GM23248 (cell line): ENCODE measurements around the gene ALDOA. TPM values are rescaled to one million over a fixed set of nuclear protein-coding genes. Genes with fewer than 3 reads are reported as not detected.
"Not testable (repeated sequence)": the region's sequence is repeated elsewhere in the genome, so short reads cannot be mapped to it uniquely, and the experiment has no call there.

ENCODE experiments used
- DNase-seq: peaks from one replicate; pipeline ENCODE4 v3.0.0-alpha.2; 2015
- H2AFZ ChIP-seq: fragments of 200-600 bp; sonication (generic); 2 replicates; pipeline ENCODE4 v1.6.1; 2016; ENCODE audit warnings: antibody characterized with exemption
- H3F3A ChIP-seq: fragments of 200-600 bp; sonication (generic); 2 replicates; pipeline ENCODE4 v1.6.1; 2016; ENCODE audit warnings: mild to moderate bottlenecking, antibody characterized with exemption, mixed run types; ENCODE audit not compliant: insufficient read depth
- H3K27ac ChIP-seq: fragments of 200-600 bp; sonication (generic); 2 replicates; pipeline ENCODE4 v1.5.1; 2016; ENCODE audit warnings: mild to moderate bottlenecking
- H3K27me3 ChIP-seq: fragments of 200-600 bp; sonication (generic); replicated peaks from 2 replicates; pipeline ENCODE4 v1.6.1; 2016; ENCODE audit warnings: mild to moderate bottlenecking; ENCODE audit not compliant: insufficient read depth
- H3K36me3 ChIP-seq: fragments of 200-600 bp; sonication (generic); 2 replicates; pipeline ENCODE4 v1.6.1; 2016; ENCODE audit warnings: low read depth, mild to moderate bottlenecking
- H3K4me1 ChIP-seq: fragments of 200-600 bp; sonication (generic); 2 replicates; pipeline ENCODE4 v1.6.1; 2016; ENCODE audit warnings: mild to moderate bottlenecking; ENCODE audit not compliant: insufficient read depth
- H3K4me2 ChIP-seq: fragments of 200-600 bp; sonication (generic); one replicate; pipeline ENCODE4 v1.6.1; 2016; ENCODE audit warnings: mild to moderate bottlenecking; ENCODE audit not compliant: unreplicated experiment
- H3K4me3 ChIP-seq: fragments of 200-600 bp; sonication (generic); 2 replicates; pipeline ENCODE4 v1.5.1; 2016; ENCODE audit warnings: mild to moderate bottlenecking
- H3K79me2 ChIP-seq: fragments of 200-600 bp; sonication (generic); 2 replicates; pipeline ENCODE4 v1.6.1; 2016; ENCODE audit warnings: mild to moderate bottlenecking; ENCODE audit not compliant: insufficient read depth
- H3K9ac ChIP-seq: fragments of 200-600 bp; sonication (generic); 2 replicates; pipeline ENCODE4 v1.6.1; 2016; ENCODE audit warnings: mild to moderate bottlenecking
- H3K9me2 ChIP-seq: fragments of 200-600 bp; sonication (generic); 2 replicates; pipeline ENCODE4 v1.6.1; 2016; ENCODE audit warnings: mixed run types, mild to moderate bottlenecking, moderate library complexity; ENCODE audit not compliant: insufficient read depth
- H3K9me3 ChIP-seq: fragments of 200-600 bp; sonication (generic); one replicate; pipeline ENCODE4 v1.6.1; 2017; ENCODE audit warnings: low read depth
- H4K20me1 ChIP-seq: fragments of 200-600 bp; sonication (generic); 2 replicates; pipeline ENCODE4 v1.6.0; 2016; ENCODE audit not compliant: insufficient read depth
- EZH2 ChIP-seq: fragments of 200-600 bp; sonication (generic); IDR thresholded peaks from 2 replicates; pipeline ENCODE4 v1.6.1; 2018; ENCODE audit warnings: antibody characterized with exemption, mild to moderate bottlenecking; ENCODE audit not compliant: insufficient read depth, poor library complexity, severe bottlenecking
- EZH2phosphoT487 ChIP-seq: fragments of 200-600 bp; sonication (generic); IDR thresholded peaks from 2 replicates; pipeline ENCODE4 v1.6.1; 2018; ENCODE audit warnings: antibody characterized with exemption, moderate library complexity, mild to moderate bottlenecking, low read depth; ENCODE audit not compliant: insufficient read depth
- WGBS, 2 experiments: methylation state at CpG; one replicate each; pipeline ENCODE4 v1.1.6; 2015 to 2017; ENCODE audit warnings: low lambda C conversion rate in 2 of 2, low coverage in 1 of 2; ENCODE audit errors: missing lambda C conversion rate in 2 of 2; 5-methylcytosine and 5-hydroxymethylcytosine counted together
- in situ Hi-C: fragments of 300-500 bp; cut with MboI; formaldehyde crosslinking; loops from 2 replicates; pipeline ENCODE4 v1.15.0; 2020
- polyA plus RNA-seq: library from polyadenylated mRNA; unstranded; fragments of >200 nt; fragmentation: Nextera tagmentation; extraction: Ambion mirVana; gene quantifications from 2 replicates; pipeline ENCODE4 v1.2.1, GENCODE V29; 2016
- total RNA-seq: library from RNA; depleted of rRNA; stranded (reverse); fragments of >200 nt; shearing (Covaris generic); gene quantifications from 2 replicates; pipeline ENCODE4 v1.2.3, GENCODE V29; 2014; rRNA removed

Gene ALDOA
- total RNA-seq (1,441 and 1,602 TPM in 2 replicates), polyA plus RNA-seq (2,742 and 2,900 TPM in 2 replicates)

DNA sequence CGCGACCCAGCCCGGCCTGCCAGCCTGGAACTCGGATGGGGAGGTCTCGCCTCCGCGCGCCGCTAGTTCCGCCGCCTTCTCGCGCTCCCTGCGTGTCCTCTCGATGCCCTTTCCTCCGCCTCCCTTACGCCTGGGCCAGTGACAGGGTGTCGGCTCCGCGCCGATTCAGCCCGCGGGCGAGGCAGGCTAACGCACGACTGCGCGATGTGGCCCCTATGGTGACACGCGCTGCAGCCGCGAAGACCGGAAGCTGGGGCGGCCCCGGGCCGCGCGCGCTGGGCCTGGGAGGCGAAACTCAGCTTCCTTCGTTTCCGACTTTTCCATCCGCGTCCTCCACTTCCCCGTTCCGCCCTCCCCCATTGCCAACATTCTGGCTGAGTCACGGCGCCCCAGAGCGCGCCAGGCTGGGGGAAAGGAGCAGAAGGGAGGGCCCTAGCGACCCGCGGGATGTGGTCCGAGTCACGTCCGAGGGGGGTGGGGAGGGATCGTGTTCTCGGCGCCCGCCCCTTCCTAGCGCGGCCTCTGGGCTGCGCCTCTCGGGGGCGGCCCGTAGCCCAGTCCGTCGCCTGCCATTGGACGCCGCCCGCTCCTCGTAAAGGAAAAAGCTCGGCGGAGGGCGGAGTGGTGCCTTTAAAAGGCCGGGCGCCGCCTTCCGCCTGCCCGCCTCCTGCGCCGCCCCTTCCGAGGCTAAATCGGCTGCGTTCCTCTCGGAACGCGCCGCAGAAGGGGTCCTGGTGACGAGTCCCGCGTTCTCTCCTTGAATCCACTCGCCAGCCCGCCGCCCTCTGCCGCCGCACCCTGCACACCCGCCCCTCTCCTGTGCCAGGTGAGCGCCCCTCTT lies at the start of gene ALDOA:
ALDOA (plus strand) TSS at position 659 of the 841 bp plus-strand sequence. CDS start 1,138 bp downstream, outside the sequence.
- Histone ChIP-seq H3K36me3 (peaks cover 29% of the 10 kb centered on the region), H4K20me1 (peaks cover 26% of the 10 kb centered on the region; the same call in 1 of the 2 replicates), H3K79me2 (peaks cover 69% of the 10 kb centered on the region), H3K4me1 (peaks cover 40% of the 10 kb centered on the region), H3K4me3 (peak within 1 kb of the TSS; percentile 82), H3K9me2 (no peaks in the 10 kb centered on the region), H2AFZ (peak within 1 kb of the TSS; percentile 34; the same call in 1 of the 2 replicates), H3F3A (peaks cover 44% of the 10 kb centered on the region), H3K9me3 (no peaks in the 10 kb centered on the region), H3K9ac (peak within 1 kb of the TSS; percentile 92), H3K4me2 (peak within 1 kb of the TSS; percentile 95), H3K27me3 (no peaks in the 10 kb centered on the region), H3K27ac (peak within 1 kb of the TSS; percentile 87)
- in situ Hi-C loops = no loop called here
- no peak for TF ChIP-seq EZH2
- TF ChIP-seq EZH2phosphoT487 = no peak
- 0 to 1% methylated on average over 50 to 87 of the region's 99 CpGs for WGBS, 2 experiments
- peak; percentile 100 for DNase-seq

DNA sequence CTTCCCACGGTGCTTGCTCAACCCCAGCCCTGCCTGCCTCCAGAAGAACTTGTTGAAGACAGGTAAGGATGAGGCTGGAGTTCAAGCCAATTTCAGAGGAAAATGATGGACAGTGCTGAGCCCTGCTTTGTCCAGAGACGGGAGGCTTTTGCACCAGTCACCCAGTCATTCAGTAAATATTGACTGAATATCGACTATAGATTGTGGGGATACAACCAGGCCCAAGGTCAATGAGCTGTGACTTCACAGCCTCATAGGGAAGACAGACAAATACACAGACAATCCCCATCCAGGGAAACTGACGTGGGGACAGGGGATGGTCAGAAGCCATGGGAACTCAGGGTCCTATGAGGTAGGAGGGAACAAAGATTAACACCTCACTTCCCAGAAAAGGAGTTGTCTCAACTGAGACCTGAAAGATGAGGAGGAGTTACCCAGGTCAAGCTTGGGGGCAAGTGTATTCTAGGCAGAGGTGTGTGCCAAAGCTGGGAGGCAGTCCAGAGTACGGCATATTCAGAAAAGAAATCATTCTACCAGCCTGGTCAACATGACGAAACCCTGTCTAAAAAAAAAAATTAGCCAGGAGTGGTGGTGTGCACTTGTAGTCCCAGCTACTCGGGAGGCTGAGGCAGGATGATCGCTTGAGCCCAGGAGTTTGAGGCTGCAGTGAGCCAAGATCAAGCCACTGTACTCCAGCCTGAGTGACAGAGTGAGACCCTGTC lies 48.8 kb upstream of the ALDOA start:
- 53 to 58% methylated on average over 8 of the region's 8 CpGs for WGBS, 2 experiments
- in situ Hi-C loops = loop anchor here (10.0 kb wide), 1 partner anchor 202 kb away; the partner anchor contains the start of genes PAGR1 and PRRT2
- no peaks in the 10 kb centered on the region for H3K36me3 ChIP-seq
- no peak for DNase-seq
- TF ChIP-seq EZH2phosphoT487 (no peak), EZH2 (no peak)
- H3K79me2 ChIP-seq = no peaks in the 10 kb centered on the region
- H4K20me1 ChIP-seq = no peaks in the 10 kb centered on the region
- no peaks in the 10 kb centered on the region for H3K9me3 ChIP-seq
- no peaks in the 10 kb centered on the region for H3K9me2 ChIP-seq
- H2AFZ ChIP-seq = no peak overlapping the region
- no peaks in the 10 kb centered on the region for H3F3A ChIP-seq
- no peak overlapping the region for H3K27ac ChIP-seq
- H3K4me3 ChIP-seq = no peak overlapping the region
- no peak overlapping the region for H3K4me2 ChIP-seq
- no peak overlapping the region for H3K9ac ChIP-seq
- no peaks in the 10 kb centered on the region for H3K4me1 ChIP-seq
- peaks cover 3% of the 10 kb centered on the region; the same call in 1 of the 2 replicates for H3K27me3 ChIP-seq

DNA sequence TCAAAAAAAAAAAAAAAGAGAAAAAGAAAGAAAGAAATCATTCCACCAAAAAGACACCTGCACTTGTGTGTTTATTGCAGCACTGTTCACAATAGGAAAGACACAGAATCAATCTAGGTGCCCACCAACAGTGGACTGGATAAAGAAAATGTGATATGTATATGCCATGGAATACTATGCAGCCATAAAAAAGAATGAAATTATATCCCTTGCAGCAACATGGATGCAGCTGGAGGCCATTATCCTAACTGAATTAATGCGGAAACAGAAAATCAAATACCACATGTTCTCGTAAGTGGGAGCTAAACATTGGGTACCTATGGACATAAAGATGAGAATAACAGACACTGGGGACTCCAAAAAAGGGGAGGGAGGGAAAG lies 48.3 kb upstream of the ALDOA start:
- Histone ChIP-seq H3F3A (no peaks in the 10 kb centered on the region), H2AFZ (no peak overlapping the region), H3K9ac (no peak overlapping the region), H4K20me1 (no peaks in the 10 kb centered on the region), H3K9me2 (no peaks in the 10 kb centered on the region), H3K4me2 (no peak overlapping the region), H3K4me1 (no peaks in the 10 kb centered on the region), H3K27ac (no peak overlapping the region), H3K79me2 (no peaks in the 10 kb centered on the region), H3K36me3 (no peaks in the 10 kb centered on the region), H3K9me3 (no peaks in the 10 kb centered on the region), H3K4me3 (no peak overlapping the region), H3K27me3 (no peaks in the 10 kb centered on the region)
- TF ChIP-seq EZH2phosphoT487 (no peak), EZH2 (no peak)
- in situ Hi-C loops = loop anchor here (10.0 kb wide), 1 partner anchor 202 kb away; the partner anchor contains the start of genes PAGR1 and PRRT2
- no peak for DNase-seq
- 62 to 68% methylated on average over 2 of the region's 2 CpGs for WGBS, 2 experiments

DNA sequence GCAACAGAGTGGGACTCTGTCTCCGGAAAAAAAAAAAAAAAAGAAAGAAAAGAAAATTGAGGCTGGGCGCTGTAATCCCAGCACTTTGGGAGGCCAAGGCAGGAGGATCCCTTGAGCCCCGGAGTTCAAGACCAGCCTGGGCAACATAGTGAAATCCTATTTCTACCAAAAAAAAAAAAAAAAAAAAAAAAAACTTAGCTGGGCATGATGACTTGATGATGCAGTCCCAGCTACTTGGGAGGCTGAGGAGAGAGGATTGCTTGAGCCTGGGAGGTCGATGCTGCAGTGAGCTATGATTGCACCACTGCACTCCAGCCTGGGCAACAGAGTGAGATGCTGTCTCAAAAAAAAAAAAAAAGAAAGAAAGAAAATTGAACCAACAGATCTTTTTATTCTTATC lies 47.6 kb upstream of the ALDOA start:
- not testable (repeated sequence) for H3K36me3 ChIP-seq, H3K79me2 ChIP-seq
- in situ Hi-C loops = loop anchor here (10.0 kb wide), 1 partner anchor 203 kb away; the partner anchor contains the start of genes PAGR1 and PRRT2

More for the DNA sequence above, 47.6 kb upstream of the ALDOA start:
- not testable (repeated sequence) for H3K4me2 ChIP-seq, H3K9ac ChIP-seq, H3K27ac ChIP-seq, H3K4me3 ChIP-seq, DNase-seq, H3K9me3 ChIP-seq, H4K20me1 ChIP-seq, H3K9me2 ChIP-seq, H2AFZ ChIP-seq, H3K4me1 ChIP-seq, H3K27me3 ChIP-seq, H3F3A ChIP-seq
- 80 to 87% methylated on average over 2 to 4 of the region's 4 CpGs for WGBS, 2 experiments
